ENCODE measurements around the gene FAM234B.

Gene FAM234B

GRCh38 chr12:13044002-13044905 is at the start of gene FAM234B:
TSS of gene FAM234B (plus strand) at chr12:13044381. CDS start at chr12:13044404, 23 bp downstream.
- DNase-seq = peak; percentile 78

DNA sequence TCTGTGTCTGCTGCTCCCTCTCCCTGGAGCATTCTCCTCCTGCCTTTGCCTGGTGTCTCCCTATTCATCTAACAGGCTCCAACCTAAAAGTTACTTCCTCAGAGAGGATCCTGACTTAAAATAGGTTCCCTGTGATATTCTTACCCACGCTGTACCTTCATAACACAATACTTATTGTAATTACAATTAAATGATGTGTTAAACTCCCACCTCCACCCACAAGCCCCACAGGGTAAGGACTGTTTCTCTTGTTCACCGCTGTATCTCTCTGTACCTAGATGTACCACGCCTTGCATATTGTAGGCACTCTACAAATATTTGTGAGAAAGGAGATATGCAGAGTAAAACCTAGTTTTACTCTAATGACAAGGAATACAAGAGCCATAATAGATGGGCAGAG is 49.1 kb upstream of the FAM234B start:
- DNase-seq = no peak

GRCh38 chr12:12996209-12996608 is 48.0 kb upstream of the FAM234B start:
- no peak for DNase-seq

GRCh38 chr12:12997156-12997555 is 47.0 kb upstream of the FAM234B start:
- no peak for DNase-seq

DNA sequence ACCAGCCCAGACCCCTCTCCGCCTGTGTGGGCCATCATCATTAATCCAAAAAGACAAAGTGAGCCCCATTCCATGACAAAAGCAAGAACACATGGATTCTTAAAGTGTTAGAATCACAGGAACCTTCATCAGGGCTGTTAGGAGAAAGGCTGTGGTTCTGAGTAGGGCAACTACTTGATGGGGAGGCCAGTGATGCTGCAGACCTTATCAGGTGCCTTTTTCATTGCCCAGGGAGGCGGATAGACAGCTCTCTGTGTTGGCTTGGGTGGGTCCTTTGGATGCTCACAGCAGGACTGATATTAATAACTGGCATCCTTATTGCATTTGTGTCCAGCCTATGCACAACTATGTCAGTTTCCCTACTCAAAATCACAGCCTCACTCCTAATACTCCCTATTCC is 46.4 kb upstream of the FAM234B start:
- DNase-seq = no peak

DNA sequence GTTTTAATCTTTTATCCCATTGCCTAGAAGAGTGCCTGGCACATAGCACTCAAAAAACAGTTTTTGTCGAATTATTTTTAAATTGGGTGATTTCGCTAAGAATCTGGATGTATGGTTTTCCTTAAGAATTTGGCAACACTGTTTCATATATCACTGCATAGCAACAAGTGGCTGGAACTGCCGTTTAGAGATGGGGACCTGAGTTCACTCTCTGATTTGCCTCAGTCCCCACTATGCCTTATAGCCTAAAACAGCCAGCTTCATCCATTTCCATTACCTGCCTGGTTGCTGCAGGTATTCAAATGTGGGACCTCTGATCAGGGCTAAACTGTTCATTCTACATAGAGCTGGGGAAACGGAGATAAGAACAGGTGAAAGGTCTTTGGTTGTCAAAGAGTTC is 45.9 kb upstream of the FAM234B start:
- DNase-seq = no peak

- DNase-seq = no peak
Measured at GRCh38 chr12:12999271-12999958, 44.8 kb upstream of the FAM234B start.

GRCh38 chr12:12999959-13000615 is 44.1 kb upstream of the FAM234B start, which contains the start of gene HEBP1:
TSS of gene HEBP1 (minus strand) at chr12:13000265. CDS start at chr12:13000114, 151 bp downstream.
- peak; percentile 90 for DNase-seq

DNA sequence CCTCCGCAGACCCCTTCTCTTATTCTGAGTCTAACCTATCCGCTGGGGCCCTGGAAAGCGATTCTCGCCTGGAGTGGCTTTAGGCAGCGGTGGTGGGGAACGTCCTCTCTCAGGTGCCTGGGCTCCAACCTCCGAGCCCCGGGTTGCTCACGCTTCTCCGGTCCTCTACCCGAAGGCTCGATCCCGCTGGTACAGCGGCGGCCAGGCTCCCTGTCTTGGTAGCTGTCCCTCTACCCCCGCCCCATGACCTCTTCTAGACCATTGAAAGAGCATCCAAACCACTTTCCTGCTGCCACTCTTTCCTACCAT is 43.6 kb upstream of the FAM234B start:
- no peak for DNase-seq

DNA sequence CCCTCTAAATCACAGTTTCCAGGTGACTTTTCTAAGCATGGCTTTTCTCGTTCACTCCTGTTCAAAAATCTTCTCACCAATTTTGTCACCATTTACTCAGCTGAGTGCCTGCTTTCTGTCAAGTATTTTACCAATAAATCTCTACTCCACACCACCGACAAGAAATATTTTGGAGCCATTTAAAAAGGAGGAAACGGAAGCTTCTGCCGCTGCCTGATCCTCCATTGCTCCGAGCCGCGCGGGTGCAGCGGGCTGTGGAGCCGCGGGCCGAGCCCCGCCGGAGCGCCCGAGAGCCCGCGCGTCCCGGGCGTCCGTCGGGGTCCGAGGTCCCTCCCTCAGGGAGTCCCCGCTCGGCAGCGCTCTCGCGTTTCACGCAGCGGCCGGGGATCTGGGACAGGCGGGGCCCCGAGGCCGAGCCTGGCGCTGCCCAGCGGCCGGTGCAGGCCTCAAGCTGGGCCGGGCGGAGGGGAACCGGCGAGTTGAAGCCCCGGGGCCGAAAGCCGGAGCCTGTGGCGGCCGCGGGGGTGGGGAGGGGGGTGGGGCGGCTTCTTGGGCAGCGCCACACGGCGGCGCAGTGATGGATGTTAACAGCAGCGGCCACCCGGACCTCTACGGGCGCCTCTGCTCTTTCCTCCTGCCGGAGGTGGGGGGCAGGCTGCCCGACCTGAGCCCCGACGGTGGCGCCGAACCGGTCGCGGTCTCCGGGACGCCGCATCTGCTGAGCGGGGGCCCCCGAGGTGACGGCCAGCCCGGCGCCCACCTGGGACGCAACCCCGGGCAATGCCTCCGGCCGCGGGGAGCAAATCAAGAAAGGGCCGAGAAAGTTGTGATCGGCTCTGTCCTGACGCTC is 43.0 kb upstream of the FAM234B start:
- DNase-seq = peak; percentile 61

DNA sequence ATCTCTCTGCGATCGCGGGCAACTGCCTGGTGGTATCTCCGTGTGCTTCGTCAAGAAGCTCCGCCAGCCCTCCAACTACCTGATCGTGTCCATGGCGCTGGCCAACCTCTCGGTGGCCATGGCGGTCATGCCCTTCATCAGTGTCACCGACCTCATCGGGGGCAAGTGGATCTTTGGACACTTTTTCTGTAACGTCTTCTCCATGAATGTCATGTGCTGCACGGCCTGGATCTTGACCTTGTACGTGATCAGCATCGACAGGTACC is 42.5 kb upstream of the FAM234B start:
- no peak for DNase-seq

GRCh38 chr12:13002301-13003097 is 41.7 kb upstream of the FAM234B start:
- no peak for DNase-seq

DNA sequence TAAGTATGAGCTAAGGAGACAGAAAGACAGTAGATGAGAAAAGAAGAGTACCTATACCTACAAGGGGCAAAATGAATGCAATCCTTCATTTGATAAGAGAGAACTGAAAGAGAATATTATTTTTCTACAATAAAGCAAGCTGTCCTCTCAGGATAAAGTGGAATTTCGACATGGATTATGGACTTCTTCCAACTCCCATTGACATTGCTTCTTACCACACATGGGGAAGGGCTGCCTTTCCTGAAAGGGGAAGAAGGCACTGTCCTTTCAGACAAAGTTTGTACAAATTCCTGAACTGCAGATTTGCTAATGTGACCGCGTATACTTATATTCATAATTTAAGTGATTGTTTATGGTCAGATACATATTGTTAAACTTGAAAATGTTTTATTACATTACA is 39.8 kb upstream of the FAM234B start:
- no peak for DNase-seq

- DNase-seq = no peak
Measured at GRCh38 chr12:13004986-13005385, 39.2 kb upstream of the FAM234B start.

DNA sequence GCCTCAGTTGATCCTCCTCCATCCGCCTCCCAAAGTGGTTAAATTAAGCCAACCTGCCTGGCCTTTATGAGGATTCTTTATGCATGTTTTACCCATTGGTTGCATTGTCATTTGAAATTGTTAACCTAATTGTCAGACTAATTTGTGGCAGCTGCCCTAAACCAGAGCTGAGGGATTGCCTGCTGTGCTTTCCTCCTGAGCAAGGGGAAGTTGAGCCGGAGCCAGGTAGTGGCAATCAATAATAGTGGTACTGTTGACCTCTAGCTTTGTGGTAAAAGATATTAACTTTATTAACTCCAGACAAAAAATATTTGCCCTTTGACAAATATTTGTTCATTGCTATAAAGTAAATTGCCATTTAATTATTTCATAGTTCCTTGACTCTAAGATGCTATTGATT is 38.5 kb upstream of the FAM234B start:
- no peak for DNase-seq

- DNase-seq = no peak
Measured at GRCh38 chr12:13007496-13008233, 36.5 kb upstream of the FAM234B start.

GRCh38 chr12:13008741-13009380 is 35.3 kb upstream of the FAM234B start:
- DNase-seq = no peak

- DNase-seq = no peak
Measured at GRCh38 chr12:13011098-13011497, 33.1 kb upstream of the FAM234B start.

DNA sequence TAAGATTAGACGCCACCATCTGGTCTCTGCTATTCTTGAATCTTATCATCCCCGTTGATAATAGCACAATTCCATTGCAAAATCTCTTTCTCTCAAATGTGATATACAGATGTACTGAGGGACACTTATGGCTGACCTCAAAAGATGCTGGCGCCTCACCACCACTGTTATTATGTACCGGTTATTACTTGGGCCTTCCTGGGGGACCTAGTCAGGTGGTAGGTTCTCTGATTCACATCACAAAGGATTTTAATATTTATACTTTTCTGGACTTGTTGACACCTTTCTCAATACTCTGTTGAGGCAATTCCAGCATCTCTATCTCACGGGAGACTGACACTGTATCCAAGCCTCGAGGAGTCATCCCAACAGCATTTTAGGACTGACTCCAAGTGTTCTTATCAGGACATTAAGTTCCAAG is 21.3 kb upstream of the FAM234B start:
- DNase-seq = no peak

GRCh38 chr12:13023811-13024530 is 20.2 kb upstream of the FAM234B start:
- peak; percentile 45 for DNase-seq

Measured in NCI-H345 (cell line).